Measurements from ENCODE around the gene TKT.

The TKT gene

DNA sequence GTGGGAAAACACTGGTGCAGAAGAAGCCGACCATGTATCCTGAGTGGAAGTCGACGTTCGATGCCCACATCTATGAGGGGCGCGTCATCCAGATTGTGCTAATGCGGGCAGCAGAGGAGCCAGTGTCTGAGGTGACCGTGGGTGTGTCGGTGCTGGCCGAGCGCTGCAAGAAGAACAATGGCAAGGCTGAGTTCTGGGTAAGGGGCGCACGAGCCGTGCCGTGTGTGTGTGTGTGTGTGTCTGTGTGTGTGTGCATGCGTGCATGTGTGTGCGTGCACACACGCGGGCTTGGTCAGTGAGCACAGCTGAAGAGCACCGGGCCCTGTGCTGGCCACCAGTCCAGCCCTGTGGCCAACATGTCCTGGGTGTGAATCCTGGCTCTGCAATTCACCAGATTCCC, 76.2 kb downstream of the TKT start:
- H3K4me3 Mint-ChIP-seq, result peak overlapping the region; percentile 16
- H3K27ac Mint-ChIP-seq, result peak overlapping the region; percentile 69
- H3K4me1 Mint-ChIP-seq, result peaks cover 75% of the 10 kb centered on the region
- H3K9me3 Mint-ChIP-seq, result no peaks in the 10 kb centered on the region
- ATAC-seq, result no peak
- H3K27me3 Mint-ChIP-seq, result no peaks in the 10 kb centered on the region
- H3K36me3 Mint-ChIP-seq, result peaks cover 71% of the 10 kb centered on the region

DNA sequence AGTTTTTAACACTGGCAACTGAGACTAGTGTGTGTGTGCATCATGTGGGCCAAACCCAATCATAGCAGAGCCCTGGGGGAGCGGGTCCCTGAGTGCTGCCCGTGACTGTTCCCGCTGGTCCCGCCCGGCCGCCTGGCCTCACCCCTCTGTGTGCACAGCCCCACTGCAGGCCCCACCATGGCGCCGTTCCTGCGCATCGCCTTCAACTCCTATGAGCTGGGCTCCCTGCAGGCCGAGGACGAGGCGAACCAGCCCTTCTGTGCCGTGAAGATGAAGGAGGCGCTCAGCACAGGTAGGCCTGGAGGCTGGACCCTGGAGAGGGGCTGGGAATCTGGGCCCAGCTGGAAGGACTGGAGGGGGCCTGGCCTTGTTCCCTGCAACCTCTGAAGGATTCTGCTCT, 77.6 kb downstream of the TKT start:
- Mint-ChIP-seq H3K36me3 (peaks cover 65% of the 10 kb centered on the region), H3K27me3 (no peaks in the 10 kb centered on the region), H3K4me1 (peaks cover 87% of the 10 kb centered on the region), H3K4me3 (no peak overlapping the region), H3K27ac (peak overlapping the region; percentile 69), H3K9me3 (no peaks in the 10 kb centered on the region)
- no peak for ATAC-seq

DNA sequence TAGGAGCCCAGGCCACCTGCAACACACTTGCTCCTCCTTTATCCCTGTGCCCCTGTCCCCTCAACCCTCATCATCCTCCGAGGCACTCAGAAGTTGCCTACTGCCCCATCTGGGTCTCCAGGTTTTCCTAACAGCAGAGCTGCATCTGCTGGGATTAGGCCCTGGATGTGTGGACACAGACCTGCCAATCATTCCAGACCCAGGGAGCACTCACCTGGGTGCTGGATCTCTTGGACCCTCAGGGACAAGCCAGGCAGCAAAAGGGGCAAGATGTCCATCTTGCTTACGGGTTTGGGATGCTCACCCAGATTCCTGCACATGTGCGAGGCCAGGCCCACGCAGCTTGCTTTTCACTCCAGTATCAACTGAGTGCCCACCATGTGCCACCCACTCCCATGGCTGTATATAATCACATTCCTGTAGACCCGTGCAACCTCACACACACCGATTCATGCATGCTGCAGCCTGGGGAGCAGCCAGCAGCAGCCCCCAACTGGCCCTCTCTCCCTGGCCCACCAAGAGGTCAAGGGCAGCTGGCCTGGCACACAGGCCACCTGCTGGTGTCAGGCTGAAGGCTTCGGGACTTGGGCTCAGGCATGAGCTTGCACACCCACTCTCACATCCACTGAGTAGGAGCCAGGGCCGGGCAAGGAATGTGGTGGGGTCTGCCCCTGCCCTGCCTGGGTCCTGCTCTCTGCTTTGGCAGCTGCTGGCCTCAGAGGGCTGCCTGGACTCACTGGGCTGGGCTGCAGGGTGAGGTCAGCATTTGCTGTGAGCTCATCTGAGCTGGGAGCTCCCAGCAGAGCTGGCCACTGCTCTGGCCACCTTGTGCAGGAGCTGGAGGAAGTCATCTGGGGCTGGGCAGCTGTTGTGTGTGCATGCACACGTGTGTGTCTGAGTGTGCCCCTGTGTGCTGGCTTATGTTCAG, 79.9 kb downstream of the TKT start:
- Mint-ChIP-seq H3K27me3 (no peaks in the 10 kb centered on the region), H3K4me3 (no peak overlapping the region), H3K27ac (peak overlapping the region; percentile 83), H3K9me3 (no peaks in the 10 kb centered on the region), H3K4me1 (peaks cover 100% of the 10 kb centered on the region), H3K36me3 (peaks cover 47% of the 10 kb centered on the region)
- no peak for ATAC-seq

All from stimulated activated memory B cell treated with anti-CD40 and anti-IgM and Interleukin-4, amounts not matched to agents 10 μg/mL and 1 μg/mL and 100 μg/mL, for 72 hours (primary cell).